Mucosa of descending colon (tissue), 3 donors: Measurements from ENCODE around the gene FOXD4L1. TPM values are rescaled to one million over a fixed set of nuclear protein-coding genes. Genes with fewer than 3 reads are reported as not detected.
"Not testable (repeated sequence)": the region's sequence is repeated elsewhere in the genome, so short reads cannot be mapped to it uniquely, and the experiment has no call there.

Source experiments
- ATAC-seq: fragments of 200-7000 bp; cut with Tn5 transposase; one replicate; pipeline ENCODE4 v1.9.1; 2020; ENCODE audit warnings: mild to moderate bottlenecking, moderate library complexity
- DNase-seq, 3 donors: peaks; one replicate each; pipeline ENCODE4 v3.0.0-alpha.2; 2020
- H3K36me3 ChIP-seq: fragments of 200-600 bp; one replicate; pipeline ENCODE4 v1.8.0; 2021; ENCODE audit warnings: low read depth, mild to moderate bottlenecking
- H3K4me1 ChIP-seq: fragments of 200-600 bp; one replicate; pipeline ENCODE4 v1.8.0; 2021; ENCODE audit warnings: low read depth, mild to moderate bottlenecking
- H3K4me3 ChIP-seq: fragments of 200-600 bp; one replicate; pipeline ENCODE4 v1.8.0; 2021; ENCODE audit warnings: mild to moderate bottlenecking
- H3K9me3 ChIP-seq: fragments of 200-600 bp; one replicate; pipeline ENCODE4 v1.8.0; 2021; ENCODE audit warnings: mild to moderate bottlenecking
- intact Hi-C, 2 donors: fragments of 100-400 bp; cut with DNase I in 1 of 2; cut with micrococcal nuclease in 1 of 2; formaldehyde crosslinking; loops; one replicate each; pipeline versions ENCODE4 v1.11.0 to v1.11.1; 2022; cut with DNase I, micrococcal nuclease
- long read RNA-seq, 2 donors: library from polyadenylated mRNA; unstranded; transcript quantifications; one replicate each; pipeline ENCODE4 v2.0.0, GENCODE V29; 2019 to 2021
- total RNA-seq, 3 donors: library from RNA; stranded (reverse); fragmentation: NEBNext Ultra II Directional in 2 of 3; extraction: Animal tissue kit (Norgen Biotek cat#: 25700) in 2 of 3; gene quantifications; one replicate each; pipeline versions ENCODE4 v1.2.1 to v1.2.4, GENCODE V29; 2021 to 2023
- donor health status: DM: no; HTN: no; CAD: no; lungs with moderate emphysema.
- donor health status: DM: no; HTN: no; CAD: no.
- donor health status: DM: no; HTN: yes; CAD: no.

Gene FOXD4L1
- under 1 TPM in 2 of 3 donors, not detected in 1; 0.17 to 0.32 TPM for total RNA-seq
- long read RNA-seq, donor 1, result 0 reads
- long read RNA-seq, donor 2, result 0 reads

- intact Hi-C loops, H3K4me3 ChIP-seq, DNase-seq, H3K9me3 ChIP-seq, H3K36me3 ChIP-seq, ATAC-seq: not testable (repeated sequence)
- H3K4me1 ChIP-seq, result peaks cover 14% of the 10 kb centered on the region
These were observed at the start of gene FOXD4L1 for GRCh38 chr2:113498365-113498764. Gene FOXD4L1, plus strand, starts transcription at chr2:113498665. Its CDS starts 592 bp downstream, at chr2:113499257.

DNA sequence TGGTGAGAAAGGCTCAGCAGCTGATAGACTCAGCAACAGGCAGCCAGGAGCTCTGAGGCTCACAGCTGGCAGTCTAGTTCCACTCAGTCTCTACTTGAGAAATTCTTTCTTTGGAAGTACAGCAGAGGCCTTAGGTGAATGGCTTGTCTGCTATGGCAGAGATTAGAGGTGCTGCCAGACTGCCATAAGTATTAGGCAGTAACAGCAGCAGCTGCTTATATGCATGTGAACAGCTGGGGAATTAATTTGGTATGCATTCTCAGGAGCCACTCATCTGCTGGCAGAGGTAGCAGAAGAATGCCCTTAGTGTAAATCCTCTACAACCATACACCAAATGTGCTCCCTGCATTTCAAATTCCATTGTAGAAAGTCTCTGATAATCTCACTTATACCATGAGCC is 32.7 kb upstream of the FOXD4L1 start:
- H3K36me3 ChIP-seq, H3K4me3 ChIP-seq, H3K4me1 ChIP-seq, intact Hi-C loops, H3K9me3 ChIP-seq, ATAC-seq, DNase-seq: not testable (repeated sequence)

- H3K9me3 ChIP-seq, ATAC-seq, DNase-seq, H3K36me3 ChIP-seq, intact Hi-C loops, H3K4me1 ChIP-seq, H3K4me3 ChIP-seq: not testable (repeated sequence)
These were observed 21.6 kb upstream of the FOXD4L1 start for GRCh38 chr2:113476688-113477368.

DNA sequence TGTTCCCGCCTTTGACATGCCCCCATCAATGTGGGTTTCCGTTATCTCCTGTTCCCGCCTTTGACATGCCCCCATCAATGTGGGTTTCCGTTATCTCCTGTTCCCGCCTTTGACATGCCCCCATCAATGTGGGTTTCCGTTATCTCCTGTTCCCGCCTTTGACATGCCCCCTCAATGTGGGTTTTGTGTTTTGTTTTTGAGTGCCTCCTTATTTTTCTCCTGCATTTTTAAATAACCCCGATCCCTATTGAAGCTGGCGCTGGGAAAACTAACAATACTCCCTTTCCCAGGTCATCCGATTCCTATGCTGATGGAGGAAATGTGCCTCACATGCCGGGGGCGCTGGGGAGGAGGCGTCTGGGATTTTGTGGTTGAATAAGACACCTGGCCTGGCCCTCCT is 1.9 kb upstream of the FOXD4L1 start:
- DNase-seq, ATAC-seq, H3K4me1 ChIP-seq, intact Hi-C loops, H3K36me3 ChIP-seq, H3K9me3 ChIP-seq, H3K4me3 ChIP-seq: not testable (repeated sequence)

- H3K4me3 ChIP-seq, intact Hi-C loops, H3K36me3 ChIP-seq, H3K9me3 ChIP-seq, ATAC-seq: not testable (repeated sequence)
- H3K4me1 ChIP-seq, result peaks cover 18% of the 10 kb centered on the region
- DNase-seq, result peak in 1 of 3 donors; percentile 24
These were observed 787 bp downstream of the FOXD4L1 start for GRCh38 chr2:113499019-113499885.

- ATAC-seq, H3K4me3 ChIP-seq, intact Hi-C loops, H3K9me3 ChIP-seq, H3K36me3 ChIP-seq: not testable (repeated sequence)
- DNase-seq, result peak in 2 of 3 donors; percentile 5 to 29
- peaks cover 18% of the 10 kb centered on the region for H3K4me1 ChIP-seq
These were observed 1.6 kb downstream of the FOXD4L1 start for GRCh38 chr2:113499886-113500722.

DNA sequence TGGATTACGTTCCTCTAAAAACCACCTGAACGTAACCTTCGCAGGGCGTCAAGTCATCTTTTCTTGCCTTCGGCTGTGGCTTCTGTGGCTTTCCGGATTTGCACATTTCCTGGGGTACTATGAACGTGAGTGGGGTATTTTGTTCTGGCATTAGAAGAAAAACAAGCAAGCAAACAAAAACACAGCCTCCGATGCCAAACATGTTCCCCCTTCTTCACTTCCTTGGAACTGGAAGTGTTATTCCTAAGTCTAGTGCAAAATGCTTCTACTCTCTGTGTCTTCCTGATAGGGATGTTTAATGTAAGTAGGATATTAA is 2.2 kb downstream of the FOXD4L1 start:
- H3K4me3 ChIP-seq, H3K36me3 ChIP-seq, ATAC-seq, H3K9me3 ChIP-seq, intact Hi-C loops: not testable (repeated sequence)
- peak in 1 of 3 donors; percentile 10 for DNase-seq
- H3K4me1 ChIP-seq, result peaks cover 18% of the 10 kb centered on the region

GRCh38 chr2:113502216-113503093 is 4.0 kb downstream of the FOXD4L1 start:
- ATAC-seq, result peak; percentile 26
- H3K4me1 ChIP-seq, result peaks cover 18% of the 10 kb centered on the region
- intact Hi-C loops, H3K9me3 ChIP-seq, H3K4me3 ChIP-seq, H3K36me3 ChIP-seq: not testable (repeated sequence)
- peak in 2 of 3 donors; percentile 3 to 26 for DNase-seq

DNA sequence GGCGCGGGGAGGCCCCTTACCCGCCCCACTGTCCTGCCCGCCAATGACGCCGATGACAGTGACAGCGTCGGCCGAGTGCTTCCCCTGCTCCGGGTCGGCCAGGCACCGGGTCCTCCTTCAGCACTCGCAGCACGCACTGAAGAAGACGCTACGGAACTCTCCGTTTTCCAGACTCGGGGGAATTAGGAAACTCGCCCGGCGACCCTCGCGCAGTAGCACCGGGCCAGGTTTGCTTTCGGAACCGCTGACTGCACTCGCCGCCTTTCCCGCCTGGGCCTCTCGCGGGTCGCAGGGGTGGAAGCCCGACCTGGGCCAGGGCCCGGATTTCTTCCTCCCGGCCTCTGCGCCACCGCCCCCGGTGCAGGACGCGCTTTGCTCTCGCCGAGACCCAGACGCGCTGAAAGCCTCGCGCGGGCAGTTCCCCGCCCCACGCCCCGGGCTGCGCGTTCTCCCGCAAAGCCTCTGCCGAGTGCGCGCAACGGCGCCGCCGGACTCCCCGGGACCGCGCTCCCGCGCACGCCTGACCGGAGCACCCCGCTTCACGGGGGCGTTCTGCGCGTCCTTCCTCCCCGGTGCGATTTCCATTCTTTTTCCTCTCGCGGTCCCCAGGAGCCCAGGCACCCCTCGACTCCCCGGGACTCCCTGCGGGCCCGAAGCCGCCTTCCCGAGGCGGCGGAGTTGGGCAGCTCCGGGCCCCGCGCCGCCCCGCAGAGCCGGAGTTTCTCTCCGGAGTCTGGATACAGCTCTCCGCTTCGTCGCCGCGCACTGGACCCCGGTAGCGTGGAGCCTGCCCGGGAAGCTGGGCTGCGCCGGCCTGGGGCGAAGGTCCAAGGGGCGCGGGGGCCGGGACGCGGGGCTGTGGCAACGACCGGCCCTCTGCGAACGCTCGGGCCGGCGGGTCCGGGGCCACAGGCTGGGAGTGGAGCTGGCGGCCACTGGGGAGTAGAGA is 4.9 kb downstream of the FOXD4L1 start:
- H3K36me3 ChIP-seq, H3K9me3 ChIP-seq, H3K4me3 ChIP-seq, intact Hi-C loops: not testable (repeated sequence)
- ATAC-seq (peak; percentile 57), DNase-seq (peak in 2 of 3 donors; percentile 16 to 44)
- H3K4me1 ChIP-seq, result peaks cover 18% of the 10 kb centered on the region

DNA sequence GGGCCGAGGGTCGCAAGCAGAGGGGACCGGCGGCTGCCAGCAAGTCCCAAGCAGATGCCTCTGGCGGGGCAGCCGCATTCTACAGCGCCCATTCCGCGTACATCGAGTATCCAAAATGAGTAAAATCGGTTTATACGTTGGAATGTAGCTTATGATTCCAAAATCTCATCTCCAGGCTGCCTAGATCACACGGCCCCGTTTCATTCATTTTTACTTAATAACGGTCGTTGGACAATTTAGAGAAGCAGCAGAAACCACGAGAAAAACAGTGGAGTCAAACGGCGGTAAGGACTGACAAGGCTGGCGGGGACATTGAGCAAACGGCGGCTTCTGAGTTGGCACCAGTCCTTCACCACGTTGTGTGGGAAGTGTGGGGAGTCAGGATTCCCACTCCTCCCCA is 5.6 kb downstream of the FOXD4L1 start:
- H3K9me3 ChIP-seq, DNase-seq, H3K36me3 ChIP-seq, ATAC-seq, H3K4me3 ChIP-seq, intact Hi-C loops: not testable (repeated sequence)
- H3K4me1 ChIP-seq, result peaks cover 18% of the 10 kb centered on the region

GRCh38 chr2:113507394-113508140 is 9.1 kb downstream of the FOXD4L1 start:
- intact Hi-C loops, H3K4me3 ChIP-seq, DNase-seq, H3K9me3 ChIP-seq, H3K36me3 ChIP-seq: not testable (repeated sequence)
- peak; percentile 34 for ATAC-seq
- H3K4me1 ChIP-seq, result peaks cover 11% of the 10 kb centered on the region

- intact Hi-C loops, result not testable (repeated sequence)
These were observed 9.7 kb downstream of the FOXD4L1 start for GRCh38 chr2:113508187-113508586.

More at GRCh38 chr2:113508187-113508586, 9.7 kb downstream of the FOXD4L1 start:
- not testable (repeated sequence) for DNase-seq, H3K4me1 ChIP-seq, H3K36me3 ChIP-seq, ATAC-seq, H3K4me3 ChIP-seq, H3K9me3 ChIP-seq
